PC-3 (cell line): Measurements from ENCODE around the gene IL17RA. TPM values are rescaled to one million over a fixed set of nuclear protein-coding genes. Genes with fewer than 3 reads are reported as not detected.

ENCODE experiments used
- ATAC-seq: fragments of 200-7000 bp; cut with Tn5 transposase; 2 replicates; pipeline ENCODE4 v1.9.1; 2020; ENCODE audit warnings: mild to moderate bottlenecking, moderate library complexity
- BruUV-seq: library from RNA; stranded (reverse); fragments of 400-500 nt; replicated peaks from 2 replicates; lab custom pipeline; 2021; lab: Mats Ljungman, UMichigan
- CTCF ChIA-PET: fragments of 300-600 bp; sonication (Branson Sonifier 250); formaldehyde crosslinking; loops from one replicate; lab custom pipeline; 2022; ENCODE audit warnings: antibody characterized with exemption; lab: Charles Lee
- POLR2A ChIA-PET: fragments of 300-600 bp; sonication (Branson Sonifier 250); formaldehyde crosslinking; loops from one replicate; lab custom pipeline; 2022; ENCODE audit warnings: antibody characterized with exemption; ENCODE audit not compliant: unreplicated experiment; lab: Charles Lee
- DNase-seq: peaks from one replicate; pipeline ENCODE4 v3.0.0-alpha.2; 2015
- H2AFZ ChIP-seq: fragments of 300-600 bp; sonication (generic); 2 replicates; pipeline ENCODE4 v1.6.0; 2016; ENCODE audit warnings: antibody characterized with exemption, low read length
- H3F3A ChIP-seq: fragments of 300-600 bp; sonication (generic); one replicate; pipeline ENCODE4 v1.6.0; 2017; ENCODE audit warnings: antibody characterized with exemption, low read length, control low read depth, mild to moderate bottlenecking; ENCODE audit not compliant: unreplicated experiment
- H3K27ac ChIP-seq: fragments of 300-600 bp; sonication (generic); 2 replicates; pipeline ENCODE4 v1.5.1; 2016; ENCODE audit warnings: mild to moderate bottlenecking, low read length
- H3K27me3 ChIP-seq: fragments of 300-600 bp; sonication (generic); 2 replicates; pipeline ENCODE4 v1.6.1; 2016; ENCODE audit warnings: low read length, mixed read lengths
- H3K36me3 ChIP-seq: fragments of 300-600 bp; sonication (generic); 2 replicates; pipeline ENCODE4 v1.6.1; 2016; ENCODE audit warnings: low read depth, mixed run types, low read length, mixed read lengths
- H3K4me1 ChIP-seq: fragments of 300-600 bp; sonication (generic); 2 replicates; pipeline ENCODE4 v1.5.1; 2016; ENCODE audit warnings: low read length; ENCODE audit not compliant: insufficient read depth
- H3K4me2 ChIP-seq: fragments of 300-600 bp; sonication (generic); 2 replicates; pipeline ENCODE4 v1.6.0; 2016; ENCODE audit warnings: low read length
- H3K4me3 ChIP-seq: fragments of 300-600 bp; sonication (generic); 2 replicates; pipeline ENCODE4 v1.5.1; 2016; ENCODE audit warnings: mild to moderate bottlenecking, low read length, mixed read lengths
- H3K79me2 ChIP-seq: fragments of 300-600 bp; sonication (generic); 2 replicates; pipeline ENCODE4 v1.6.1; 2017; ENCODE audit warnings: low read length, mixed read lengths
- H3K9ac ChIP-seq: fragments of 300-600 bp; sonication (generic); 2 replicates; pipeline ENCODE4 v1.6.0; 2016; ENCODE audit warnings: mild to moderate bottlenecking, low read length
- H3K9me2 ChIP-seq: fragments of 300-600 bp; sonication (generic); replicated peaks from 2 replicates; pipeline ENCODE4 v1.6.1; 2016; ENCODE audit warnings: mixed run types, low read length, mixed read lengths
- H3K9me3 ChIP-seq: fragments of 300-600 bp; sonication (generic); 2 replicates; pipeline ENCODE4 v1.6.1; 2016; ENCODE audit warnings: low read length, mixed read lengths
- H4K20me1 ChIP-seq: fragments of 300-600 bp; sonication (generic); 2 replicates; pipeline ENCODE4 v1.6.1; 2016; ENCODE audit warnings: low read length, mixed read lengths
- CTCF ChIP-seq: fragments of 300-600 bp; sonication (generic); conservative IDR thresholded peaks from 2 replicates; pipeline ENCODE4 v1.5.1; 2017; ENCODE audit warnings: antibody characterized with exemption, low read depth, mild to moderate bottlenecking, low read length
- EZH2 ChIP-seq: fragments of 300-600 bp; sonication (generic); IDR thresholded peaks from one replicate; pipeline ENCODE4 v1.6.1; 2017; ENCODE audit warnings: antibody characterized with exemption, mild to moderate bottlenecking, low read length; ENCODE audit not compliant: unreplicated experiment
- EZH2phosphoT487 ChIP-seq: fragments of 300-600 bp; sonication (generic); IDR thresholded peaks from 2 replicates; pipeline ENCODE4 v1.6.1; 2018; ENCODE audit warnings: mild to moderate bottlenecking, antibody characterized with exemption, low read length, borderline replicate concordance
- intact Hi-C: fragments of 100-400 bp; cut with micrococcal nuclease; formaldehyde crosslinking; loops from 2 replicates; pipeline ENCODE4 v1.9.0; 2023
- total RNA-seq: library from RNA; depleted of rRNA; stranded (reverse); fragments of >200 nt; gene quantifications from 2 replicates; pipeline ENCODE4 v1.2.3, GENCODE V29; 2014

Gene IL17RA
- total RNA-seq, 1 experiment from 2014 or later: 5.9 TPM

GRCh38 chr22:17137170-17137569 lies 52.4 kb downstream of the IL17RA start:
- H3K79me2 ChIP-seq: no peaks in the 10 kb centered on the region
- H4K20me1 ChIP-seq: no peaks in the 10 kb centered on the region
- BruUV-seq: no TSS peak
- H3K9ac ChIP-seq: no peak overlapping the region
- no peaks in the 10 kb centered on the region for H3F3A ChIP-seq
- no peaks in the 10 kb centered on the region for H3K9me3 ChIP-seq
- CTCF ChIA-PET: interaction anchor here (0.6 kb wide), 1 partner anchor 54 kb away, joined by 4 read pairs; no protein-coding TSS in a partner anchor
- H3K4me1 ChIP-seq: no peaks in the 10 kb centered on the region
- no peaks in the 10 kb centered on the region for H3K27me3 ChIP-seq
- no peak overlapping the region for H2AFZ ChIP-seq
- ATAC-seq (no peak), DNase-seq (no peak)
- no peak overlapping the region for H3K27ac ChIP-seq
- no peaks in the 10 kb centered on the region; the same call in 1 of the 2 replicates for H3K36me3 ChIP-seq
- no peak overlapping the region for H3K4me2 ChIP-seq
- no peak overlapping the region for H3K4me3 ChIP-seq
- POLR2A ChIA-PET: no interaction called here
- intact Hi-C loops: no loop called here
- H3K9me2 ChIP-seq: no peaks in the 10 kb centered on the region
- TF ChIP-seq CTCF: no peak
- no peak for TF ChIP-seq EZH2phosphoT487
- no peak for TF ChIP-seq EZH2

- ChIA-PET CTCF (interaction anchor here (0.6 kb wide), 1 partner anchor 54 kb away, joined by 4 read pairs; no protein-coding TSS in a partner anchor), POLR2A (no interaction called here)
- Histone ChIP-seq H4K20me1 (no peaks in the 10 kb centered on the region), H3K9me2 (no peaks in the 10 kb centered on the region), H3K27me3 (no peaks in the 10 kb centered on the region), H3K4me3 (no peak overlapping the region), H3K4me1 (no peaks in the 10 kb centered on the region), H3F3A (no peaks in the 10 kb centered on the region), H3K9ac (no peak overlapping the region), H3K9me3 (no peaks in the 10 kb centered on the region), H3K4me2 (no peak overlapping the region), H3K36me3 (no peaks in the 10 kb centered on the region; the same call in 1 of the 2 replicates), H3K79me2 (no peaks in the 10 kb centered on the region), H3K27ac (no peak overlapping the region), H2AFZ (no peak overlapping the region)
- ATAC-seq (no peak), DNase-seq (no peak)
- intact Hi-C loops: no loop called here
- no peak for TF ChIP-seq EZH2
- TF ChIP-seq EZH2phosphoT487: no peak
- no peak for TF ChIP-seq CTCF
- no TSS peak for BruUV-seq
These were observed 53.1 kb downstream of the IL17RA start for GRCh38 chr22:17137861-17138425.

- no peak for DNase-seq
- no peaks in the 10 kb centered on the region for H3K9me3 ChIP-seq
- no peak for ATAC-seq
- no peaks in the 10 kb centered on the region for H3K9me2 ChIP-seq
- no peaks in the 10 kb centered on the region for H3F3A ChIP-seq
- H3K79me2 ChIP-seq: no peaks in the 10 kb centered on the region
- H3K27ac ChIP-seq: no peak overlapping the region
- no peaks in the 10 kb centered on the region; the same call in 1 of the 2 replicates for H3K36me3 ChIP-seq
- no peaks in the 10 kb centered on the region for H4K20me1 ChIP-seq
- H3K9ac ChIP-seq: no peak overlapping the region
- no peak for TF ChIP-seq EZH2phosphoT487
- TF ChIP-seq CTCF: no peak
- TF ChIP-seq EZH2: no peak
- ChIA-PET POLR2A (no interaction called here), CTCF (no interaction called here)
- no peaks in the 10 kb centered on the region for H3K27me3 ChIP-seq
- H3K4me2 ChIP-seq: no peak overlapping the region
- H2AFZ ChIP-seq: no peak overlapping the region
- BruUV-seq: no TSS peak
- H3K4me3 ChIP-seq: no peak overlapping the region
- intact Hi-C loops: no loop called here
- H3K4me1 ChIP-seq: no peaks in the 10 kb centered on the region
These were observed 53.7 kb downstream of the IL17RA start for GRCh38 chr22:17138513-17138912.
